Vagina (tissue), 2 donors: ENCODE measurements around the gene CALML3. TPM values are rescaled to one million over a fixed set of nuclear protein-coding genes. Genes with fewer than 3 reads are reported as not detected.

ENCODE experiments used
- DNase-seq, 2 donors: peaks; one replicate each; pipeline ENCODE4 v3.0.0-alpha.2; 2017; ENCODE audit errors: extremely low spot score in 2 of 2
- H3K27ac ChIP-seq: fragments of 200-600 bp; sonication (generic); one replicate; pipeline ENCODE4 v1.5.1; 2019
- H3K27me3 ChIP-seq: fragments of 200-600 bp; sonication (generic); one replicate; pipeline ENCODE4 v1.5.1; 2019
- H3K36me3 ChIP-seq, 2 donors: fragments of 200-600 bp; sonication (generic); one replicate each; pipeline ENCODE4 v1.5.1; 2017 to 2019
- H3K4me1 ChIP-seq: fragments of 200-600 bp; sonication (generic); one replicate; pipeline ENCODE4 v1.5.1; 2019
- H3K4me3 ChIP-seq, 2 donors: fragments of 200-600 bp; sonication (generic); 1 replicate in 1 of 2; 2 replicates in 1 of 2; pipeline ENCODE4 v1.5.1; 2016 to 2019
- H3K9me3 ChIP-seq: fragments of 200-600 bp; sonication (generic); one replicate; pipeline ENCODE4 v1.5.1; 2019
- POLR2A ChIP-seq, 2 donors: fragments of 450-650 bp; IDR thresholded peaks; one replicate each; pipeline ENCODE4 v1.6.1; 2017; ENCODE audit warnings: antibody characterized with exemption in 2 of 2, mild to moderate bottlenecking in 2 of 2, moderate library complexity in 2 of 2
- POLR2AphosphoS5 ChIP-seq, 2 donors: sonication (generic); formaldehyde crosslinking; IDR thresholded peaks; one replicate each; pipeline ENCODE4 v1.9.0; 2017; ENCODE audit warnings: antibody characterized with exemption in 2 of 2, mild to moderate bottlenecking in 2 of 2, low read depth in 1 of 2; ENCODE audit not compliant: insufficient read depth in 1 of 2
- intact Hi-C: fragments of 100-400 bp; cut with DNase I; formaldehyde crosslinking; loops from one replicate; pipeline ENCODE4 v1.15.1; 2023
- total RNA-seq: library from RNA; depleted of rRNA; stranded (reverse); fragments of >200 nt; gene quantifications from one replicate; pipeline ENCODE4 v1.2.3, GENCODE V29; 2016
- TF ChIP-seq, protein P1 (sequence below), 3 experiments: fragments of 450-650 bp in 2 of 3; fragments of 200-600 bp in 1 of 3; sonication (generic) in 1 of 3; IDR thresholded peaks; one replicate each; pipeline ENCODE4 v1.5.1; 2017 to 2019; ENCODE audit warnings: antibody characterized with exemption in 3 of 3, mild to moderate bottlenecking in 2 of 3, moderate library complexity in 2 of 3

CALML3 gene
- total RNA-seq, 1 donor from 2014 or later, result 50.6 TPM

DNA sequence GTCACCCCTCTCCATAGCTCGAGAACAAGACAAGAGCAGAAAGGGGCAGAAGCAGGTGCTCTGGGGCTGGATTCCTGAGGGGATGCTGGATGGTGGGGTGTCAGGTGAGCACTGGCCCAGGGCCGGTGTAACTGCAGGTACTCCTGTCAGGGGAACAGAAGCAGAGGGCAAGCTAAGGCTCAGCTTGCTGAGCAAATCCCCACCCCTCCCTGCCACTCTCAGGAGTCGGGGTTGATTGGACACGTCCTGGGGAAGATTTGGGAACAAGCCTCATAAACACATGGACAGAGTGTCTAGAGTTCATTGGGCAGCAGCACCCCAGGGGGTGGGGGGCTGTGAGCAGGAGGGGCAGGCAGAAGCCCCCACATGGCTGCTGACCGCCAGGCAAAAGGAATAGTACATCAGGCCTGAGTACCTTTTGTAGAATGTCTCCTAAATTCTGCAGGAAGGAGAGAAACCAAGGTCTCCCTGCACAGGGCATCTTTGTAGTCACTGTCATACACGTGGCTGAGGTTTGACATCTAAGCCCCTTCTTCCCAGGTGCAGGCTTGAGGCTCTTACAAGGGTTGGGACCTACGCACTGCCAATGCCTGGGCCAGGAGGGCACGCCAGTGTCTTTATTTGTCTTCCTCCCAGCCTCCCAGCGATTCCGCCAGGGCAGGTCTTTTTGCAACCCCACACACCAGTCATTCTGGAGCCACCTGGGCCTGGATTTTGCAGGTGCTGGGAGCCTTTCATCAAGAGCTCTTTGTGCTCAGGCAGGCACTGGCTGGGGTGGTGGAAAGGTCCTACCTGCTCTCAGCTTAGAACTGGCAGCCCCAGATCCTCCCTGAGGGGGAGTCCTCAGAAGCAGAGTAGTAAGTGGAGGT is 2.8 kb downstream of the CALML3 start:
- Histone ChIP-seq H3K9me3 (no peaks in the 10 kb centered on the region), H3K36me3 (no peaks in the 10 kb centered on the region), H3K4me1 (peaks cover 7% of the 10 kb centered on the region), H3K4me3 (no peak overlapping the region), H3K27ac (no peak overlapping the region), H3K27me3 (no peaks in the 10 kb centered on the region)
- intact Hi-C loops, result no loop called here
- no peak for DNase-seq
- TF ChIP-seq, protein P1, sequence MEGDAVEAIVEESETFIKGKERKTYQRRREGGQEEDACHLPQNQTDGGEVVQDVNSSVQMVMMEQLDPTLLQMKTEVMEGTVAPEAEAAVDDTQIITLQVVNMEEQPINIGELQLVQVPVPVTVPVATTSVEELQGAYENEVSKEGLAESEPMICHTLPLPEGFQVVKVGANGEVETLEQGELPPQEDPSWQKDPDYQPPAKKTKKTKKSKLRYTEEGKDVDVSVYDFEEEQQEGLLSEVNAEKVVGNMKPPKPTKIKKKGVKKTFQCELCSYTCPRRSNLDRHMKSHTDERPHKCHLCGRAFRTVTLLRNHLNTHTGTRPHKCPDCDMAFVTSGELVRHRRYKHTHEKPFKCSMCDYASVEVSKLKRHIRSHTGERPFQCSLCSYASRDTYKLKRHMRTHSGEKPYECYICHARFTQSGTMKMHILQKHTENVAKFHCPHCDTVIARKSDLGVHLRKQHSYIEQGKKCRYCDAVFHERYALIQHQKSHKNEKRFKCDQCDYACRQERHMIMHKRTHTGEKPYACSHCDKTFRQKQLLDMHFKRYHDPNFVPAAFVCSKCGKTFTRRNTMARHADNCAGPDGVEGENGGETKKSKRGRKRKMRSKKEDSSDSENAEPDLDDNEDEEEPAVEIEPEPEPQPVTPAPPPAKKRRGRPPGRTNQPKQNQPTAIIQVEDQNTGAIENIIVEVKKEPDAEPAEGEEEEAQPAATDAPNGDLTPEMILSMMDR (IDR thresholded peaks at IDR 0.05), result no peak
- TF ChIP-seq POLR2AphosphoS5 (IDR thresholded peaks at IDR 0.05; ENCODE audit: insufficient read depth in 1 of 2, low read depth in 1 of 2), result no peak
- TF ChIP-seq POLR2A (IDR thresholded peaks at IDR 0.05), result no peak

DNA sequence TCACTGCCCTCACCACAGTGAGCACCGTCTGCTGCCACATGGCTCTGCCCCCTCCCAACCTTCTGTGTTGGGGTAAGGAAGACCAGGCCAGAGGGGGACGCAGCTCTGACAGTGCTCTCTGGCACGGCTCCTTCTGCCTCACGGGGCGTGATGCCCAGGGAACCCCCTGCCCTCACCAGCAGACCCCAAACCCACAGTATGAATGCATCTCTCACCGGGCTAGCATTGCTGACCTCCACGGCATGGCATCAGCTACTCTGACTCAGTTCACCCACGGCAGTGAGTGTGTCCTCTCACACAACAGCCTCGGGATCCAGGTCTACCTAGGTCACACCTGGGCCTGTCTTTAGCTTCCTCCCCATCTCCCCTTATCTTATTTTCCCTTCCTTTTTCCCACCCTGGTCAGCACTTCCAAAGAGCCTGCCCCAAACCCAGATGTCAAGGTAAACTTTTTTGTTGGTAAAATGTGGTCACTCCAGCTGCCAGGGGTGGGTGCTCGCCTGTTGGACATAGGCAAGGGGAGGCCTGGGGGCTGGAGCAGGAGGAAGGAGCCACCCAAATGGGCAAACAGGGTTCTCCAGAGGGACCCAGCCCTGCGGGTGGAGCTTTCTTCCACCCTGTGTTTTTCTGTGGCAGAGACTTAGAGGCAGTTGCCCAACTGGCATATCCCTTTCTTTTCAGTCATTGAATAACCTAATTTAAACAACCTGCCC is 4.4 kb downstream of the CALML3 start:
- Histone ChIP-seq H3K27me3 (no peaks in the 10 kb centered on the region), H3K36me3 (no peaks in the 10 kb centered on the region), H3K27ac (no peak overlapping the region), H3K4me1 (peaks cover 10% of the 10 kb centered on the region), H3K9me3 (no peaks in the 10 kb centered on the region), H3K4me3 (no peak overlapping the region)
- intact Hi-C loops, result no loop called here
- TF ChIP-seq POLR2AphosphoS5 (IDR thresholded peaks at IDR 0.05; ENCODE audit: insufficient read depth in 1 of 2, low read depth in 1 of 2), result no peak
- TF ChIP-seq, protein P1 (IDR thresholded peaks at IDR 0.05), result no peak
- no peak for TF ChIP-seq POLR2A (IDR thresholded peaks at IDR 0.05)
- DNase-seq, result no peak

DNA sequence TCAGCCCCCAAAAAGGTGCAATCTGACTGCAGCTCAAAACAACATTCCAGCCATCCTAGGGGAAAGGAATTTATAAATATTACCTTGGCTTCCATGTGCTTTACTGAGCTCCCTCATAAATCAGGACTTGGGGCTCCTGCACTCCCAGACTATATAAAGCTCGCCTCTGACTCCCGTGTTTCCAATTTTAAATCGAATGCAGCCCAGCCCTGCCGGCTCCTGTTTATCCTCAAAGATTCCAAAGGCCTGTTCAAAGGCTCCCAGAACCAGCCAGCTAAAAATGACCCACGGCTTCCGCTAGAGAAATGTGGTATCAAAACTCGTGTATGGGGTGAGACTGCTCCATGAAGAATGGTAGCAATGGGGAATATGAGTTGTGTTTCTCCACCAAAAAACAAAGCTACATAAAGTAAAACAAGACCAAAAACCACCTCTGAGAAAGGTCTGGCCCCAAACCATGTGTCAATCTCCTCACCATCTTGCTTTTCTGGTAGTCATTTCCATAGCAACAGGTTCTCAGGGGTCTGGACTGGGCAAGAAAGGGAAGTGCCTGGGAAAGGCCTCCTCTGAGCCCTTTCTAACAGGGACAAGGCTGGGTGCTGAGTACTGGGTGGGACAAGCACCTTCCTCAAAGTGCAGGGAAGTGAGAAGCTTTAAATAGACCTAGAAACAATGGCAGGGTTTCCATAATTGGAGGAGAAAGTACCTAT is 5.1 kb downstream of the CALML3 start:
- H3K27ac ChIP-seq, result peak overlapping the region; percentile 14
- H3K9me3 ChIP-seq, result no peaks in the 10 kb centered on the region
- intact Hi-C loops, result loop anchor here (10.0 kb wide), 2 partner anchors 85 to 95 kb away; no protein-coding TSS in a partner anchor
- no peak overlapping the region for H3K4me3 ChIP-seq
- peaks cover 17% of the 10 kb centered on the region for H3K4me1 ChIP-seq
- DNase-seq, result no peak
- H3K27me3 ChIP-seq, result no peaks in the 10 kb centered on the region
- TF ChIP-seq POLR2A (IDR thresholded peaks at IDR 0.05), result no peak
- TF ChIP-seq POLR2AphosphoS5 (IDR thresholded peaks at IDR 0.05; ENCODE audit: insufficient read depth in 1 of 2, low read depth in 1 of 2), result no peak
- TF ChIP-seq, protein P1 (IDR thresholded peaks at IDR 0.05), result no peak
- H3K36me3 ChIP-seq, result no peaks in the 10 kb centered on the region

DNA sequence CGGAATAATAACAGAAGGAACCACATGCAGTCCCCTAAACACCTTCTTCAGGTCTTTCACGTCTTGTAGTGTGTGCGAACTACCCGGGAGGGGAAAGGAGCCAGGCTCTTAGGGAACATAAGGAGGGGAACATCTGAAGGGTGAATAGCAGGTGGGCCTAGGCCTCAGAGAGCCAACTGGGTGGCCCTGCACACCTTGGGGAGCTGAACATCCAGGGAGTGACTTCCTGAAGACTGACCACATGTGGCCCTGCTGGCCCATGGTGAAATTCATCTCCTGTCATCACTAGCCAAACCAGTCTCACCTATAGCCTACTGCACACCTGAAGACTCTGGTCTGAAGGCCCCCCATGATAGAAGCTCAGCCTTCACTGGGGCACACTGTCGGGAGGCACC is 5.6 kb downstream of the CALML3 start:
- intact Hi-C loops, result loop anchor here (10.0 kb wide), 2 partner anchors 86 to 94 kb away; no protein-coding TSS in a partner anchor

More for the DNA sequence above, 5.6 kb downstream of the CALML3 start:
- no peaks in the 10 kb centered on the region for H3K27me3 ChIP-seq
- H3K4me1 ChIP-seq, result peaks cover 20% of the 10 kb centered on the region
- peak overlapping the region; percentile 14 for H3K27ac ChIP-seq
- no peaks in the 10 kb centered on the region for H3K9me3 ChIP-seq
- TF ChIP-seq POLR2A (IDR thresholded peaks at IDR 0.05), result no peak
- TF ChIP-seq, protein P1 (IDR thresholded peaks at IDR 0.05), result no peak
- TF ChIP-seq POLR2AphosphoS5 (IDR thresholded peaks at IDR 0.05; ENCODE audit: insufficient read depth in 1 of 2, low read depth in 1 of 2), result no peak
- no peak overlapping the region for H3K4me3 ChIP-seq
- no peaks in the 10 kb centered on the region for H3K36me3 ChIP-seq
- DNase-seq, result no peak
